SK-N-DZ (cell line): ENCODE results near the gene ADAM12.
"Not testable (repeated sequence)": the region's sequence is repeated elsewhere in the genome, so short reads cannot be mapped to it uniquely, and the experiment has no call there.

ENCODE experiments used
- DNase-seq: peaks from one replicate; pipeline ENCODE4 v3.0.0-alpha.2; 2015; ENCODE audit warnings: low spot score

ADAM12 gene

DNA sequence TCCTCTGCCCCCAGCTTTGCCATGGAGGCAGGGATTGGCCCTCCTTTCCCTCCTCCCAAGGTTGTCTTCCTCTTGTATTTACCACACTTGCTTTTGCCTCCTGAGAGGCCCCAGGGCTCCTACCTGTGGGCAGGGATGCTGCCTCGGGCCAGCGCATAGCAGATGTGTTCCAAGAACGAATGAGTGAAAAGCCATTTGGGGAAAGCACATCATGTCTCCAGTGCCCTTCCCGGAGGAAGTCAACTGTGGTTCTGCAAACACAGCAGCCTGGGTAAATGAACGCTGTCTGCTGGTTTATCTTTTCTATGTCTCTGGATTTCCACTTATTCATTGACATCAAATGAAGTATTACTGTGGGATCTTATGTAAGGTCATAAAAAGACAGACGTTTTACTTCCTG lies 330.2 kb downstream of the ADAM12 start:
- no peak for DNase-seq

DNA sequence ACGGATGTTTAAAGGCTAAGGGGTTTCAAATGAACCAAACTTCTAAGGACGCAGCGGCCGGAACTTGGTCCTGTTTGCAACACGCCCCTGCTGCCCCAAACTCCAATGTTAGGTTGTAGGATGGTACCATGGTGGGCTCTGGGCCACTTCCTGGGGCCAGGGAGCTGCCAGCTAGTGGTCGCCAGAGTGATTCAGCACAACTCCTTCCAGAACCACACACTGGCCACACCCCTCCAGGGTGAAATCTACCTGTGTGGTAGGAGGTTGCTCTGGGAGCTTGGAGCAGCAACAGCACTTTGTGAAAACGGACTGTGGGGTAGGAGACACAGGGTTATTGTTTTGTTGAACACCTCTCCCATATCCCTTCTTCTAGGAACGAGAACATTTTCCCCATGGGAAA lies 330.8 kb downstream of the ADAM12 start:
- DNase-seq: no peak

DNA sequence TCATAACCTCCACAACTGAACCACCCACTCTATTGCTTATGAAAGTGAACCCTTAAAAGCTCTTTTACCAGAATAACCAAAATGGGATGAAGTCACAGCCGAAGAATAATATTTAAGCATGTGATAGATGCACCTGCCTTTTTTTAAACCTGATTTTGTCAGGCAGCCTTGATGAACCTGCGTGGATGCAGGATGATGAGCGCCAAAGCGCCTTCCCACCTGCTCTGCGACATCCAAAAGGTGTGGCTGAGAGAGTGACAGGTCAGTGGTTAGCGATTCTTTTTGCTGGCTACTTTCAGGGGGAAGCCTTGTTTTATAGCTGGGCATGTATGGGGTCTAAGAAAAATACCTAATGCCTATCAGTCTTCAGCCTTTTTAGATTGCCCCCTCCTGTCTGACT lies 334.1 kb downstream of the ADAM12 start:
- DNase-seq: no peak

DNA sequence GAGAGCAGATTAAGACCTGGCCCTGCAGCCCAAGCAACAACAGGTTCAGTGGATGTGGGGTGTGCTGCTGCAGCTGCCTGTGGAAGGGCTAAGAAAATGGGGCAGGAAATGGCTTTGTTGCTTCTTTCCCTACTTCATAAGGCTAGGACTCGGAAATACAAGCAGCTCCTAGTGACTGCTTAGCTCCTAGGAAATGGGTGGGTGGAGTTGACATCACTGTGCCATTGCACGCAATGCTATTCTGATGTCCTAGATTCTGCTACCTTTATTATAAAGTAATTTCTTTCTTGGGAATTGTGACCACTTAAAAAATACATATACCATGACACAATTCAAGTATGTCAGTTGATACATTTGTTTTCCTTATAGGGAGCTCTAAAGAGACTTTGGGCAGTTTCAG lies 336.1 kb downstream of the ADAM12 start:
- no peak for DNase-seq

DNA sequence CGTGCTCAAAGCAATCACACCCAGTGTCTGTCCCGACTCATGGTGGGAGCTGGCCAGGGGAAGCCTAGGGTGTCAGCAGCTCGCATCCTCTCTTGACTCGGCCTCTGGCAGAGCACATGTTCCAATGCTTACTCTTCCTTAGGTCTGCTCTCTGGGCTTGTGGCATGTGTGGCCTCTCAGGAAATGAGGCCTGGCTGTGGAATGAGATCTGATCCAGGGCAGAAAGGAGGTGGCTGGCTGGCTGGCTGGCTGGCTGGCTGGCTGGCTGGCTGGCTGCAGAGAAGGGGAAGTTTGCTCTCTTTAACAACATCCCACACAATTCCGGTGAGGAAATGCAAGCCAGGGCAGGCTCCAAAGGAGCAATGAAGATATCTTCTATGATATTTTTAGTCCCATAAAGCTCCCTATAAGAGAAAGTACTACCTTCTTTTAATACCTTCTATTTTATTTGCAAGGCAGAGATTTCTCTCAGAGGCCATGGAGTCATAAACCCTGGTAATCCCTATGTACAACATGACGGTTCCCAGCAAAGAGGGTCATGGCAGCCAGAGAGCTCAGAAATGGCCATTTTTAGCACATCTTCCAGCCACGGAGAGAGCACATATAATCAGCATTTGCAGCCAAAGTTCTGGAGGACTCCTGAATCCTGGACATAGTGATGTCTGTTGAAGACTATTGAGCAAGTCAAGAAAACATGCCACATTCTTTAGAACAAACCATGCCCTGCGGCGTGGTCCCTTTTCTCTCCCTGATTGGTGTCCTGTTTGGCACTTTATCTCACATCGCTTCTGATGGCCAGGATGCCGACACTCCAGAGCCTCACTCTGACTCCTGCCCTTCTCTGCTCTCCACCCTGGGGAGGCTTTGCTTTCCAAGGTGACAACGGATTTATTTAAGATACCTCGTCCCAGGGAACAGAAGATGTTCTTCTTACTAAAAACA lies 338.2 kb downstream of the ADAM12 start:
- no peak for DNase-seq

DNA sequence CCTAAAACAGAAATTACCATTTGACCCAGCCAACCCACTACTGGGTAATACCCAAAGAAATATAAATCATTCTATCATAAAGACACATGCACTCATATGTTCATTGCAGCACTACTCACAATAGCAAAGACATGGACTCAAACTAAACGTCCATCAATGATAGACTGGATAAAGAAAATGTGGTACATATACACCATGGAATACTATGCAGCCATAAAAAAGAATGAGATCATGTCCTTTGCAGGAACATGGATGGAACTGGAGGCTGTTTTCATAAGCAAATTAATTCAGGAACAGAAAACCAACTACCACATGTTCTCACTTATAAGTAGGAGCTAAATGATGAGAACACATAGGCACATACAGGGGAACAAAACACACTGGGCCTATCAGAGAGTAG lies 340.5 kb downstream of the ADAM12 start:
- not testable (repeated sequence) for DNase-seq

DNA sequence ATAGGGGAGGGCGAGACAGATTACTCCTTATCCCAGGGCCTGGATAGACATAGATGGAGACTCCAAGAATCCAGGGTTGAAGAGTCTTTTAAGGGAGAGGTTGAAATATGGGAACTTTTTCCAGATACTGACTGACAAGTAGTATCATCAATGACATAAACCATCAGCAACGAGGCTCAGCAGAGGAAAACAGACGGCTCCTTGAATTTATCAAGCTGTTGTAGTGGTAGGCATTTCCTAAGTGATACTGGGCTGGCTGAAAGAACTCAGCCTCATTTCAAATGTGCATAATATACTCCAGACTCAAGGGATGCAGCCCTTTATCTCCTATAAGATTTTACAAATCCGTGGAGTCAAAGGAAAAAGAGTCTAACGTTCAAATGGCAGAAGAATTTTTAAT lies 341.4 kb downstream of the ADAM12 start:
- DNase-seq: no peak

DNA sequence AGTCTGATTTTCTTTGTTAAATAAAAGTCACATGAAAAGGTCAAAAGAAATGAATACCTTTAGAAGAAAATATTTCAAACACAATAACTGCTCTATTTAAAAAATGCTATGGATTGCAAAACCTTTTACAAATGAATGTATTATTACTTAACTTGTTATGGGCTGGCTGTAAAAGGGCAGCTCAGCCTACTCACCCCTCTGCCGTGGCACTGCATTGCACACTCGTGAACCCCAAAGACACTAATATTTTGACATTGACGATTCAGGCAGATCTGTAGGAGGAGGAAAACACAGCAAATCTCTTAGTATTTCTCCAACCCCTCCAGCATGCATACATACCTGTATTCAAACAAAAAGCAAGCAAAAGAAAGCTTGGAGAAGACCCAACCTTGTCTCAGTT lies 342.4 kb downstream of the ADAM12 start:
- no peak for DNase-seq

DNA sequence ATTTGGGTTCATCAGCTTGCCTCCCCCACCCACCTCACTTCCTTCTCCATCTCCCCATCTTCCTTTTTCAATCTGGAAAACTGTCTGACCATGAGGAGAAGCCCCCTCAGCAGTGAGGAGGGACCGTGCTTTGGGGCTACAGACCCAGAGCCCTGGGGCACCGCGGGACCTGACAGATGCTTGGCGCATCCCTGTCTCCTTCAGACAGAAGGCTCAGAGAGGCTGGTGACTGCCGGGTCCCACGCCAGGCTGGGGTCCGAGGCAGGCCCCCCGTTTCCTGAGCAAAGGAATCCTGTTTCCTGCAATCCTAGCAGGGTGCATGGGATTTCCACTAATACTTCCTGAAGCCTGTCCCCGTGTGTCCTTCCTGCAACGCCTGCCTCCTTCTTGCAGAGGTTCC lies 344.9 kb downstream of the ADAM12 start:
- DNase-seq: no peak

DNA sequence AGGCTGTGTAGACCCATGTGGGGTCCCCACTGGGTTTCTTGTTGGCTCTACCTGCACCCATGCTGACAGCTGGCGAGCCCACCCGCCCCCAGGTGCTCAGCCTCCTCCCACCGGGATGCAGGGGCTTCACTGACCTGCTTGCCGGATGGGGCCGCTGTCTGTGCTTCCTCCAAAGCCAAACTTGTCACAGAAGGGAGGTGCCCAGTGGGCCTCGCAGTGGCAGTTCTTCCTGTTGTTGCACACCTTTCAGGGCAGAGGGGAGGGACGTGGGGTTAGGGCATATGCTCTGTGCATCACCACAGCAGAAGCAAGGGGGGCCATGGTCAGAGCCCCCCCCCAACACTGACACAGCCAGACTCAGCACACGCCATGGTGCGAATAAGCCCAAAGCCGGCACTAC lies 345.4 kb downstream of the ADAM12 start:
- no peak for DNase-seq

DNA sequence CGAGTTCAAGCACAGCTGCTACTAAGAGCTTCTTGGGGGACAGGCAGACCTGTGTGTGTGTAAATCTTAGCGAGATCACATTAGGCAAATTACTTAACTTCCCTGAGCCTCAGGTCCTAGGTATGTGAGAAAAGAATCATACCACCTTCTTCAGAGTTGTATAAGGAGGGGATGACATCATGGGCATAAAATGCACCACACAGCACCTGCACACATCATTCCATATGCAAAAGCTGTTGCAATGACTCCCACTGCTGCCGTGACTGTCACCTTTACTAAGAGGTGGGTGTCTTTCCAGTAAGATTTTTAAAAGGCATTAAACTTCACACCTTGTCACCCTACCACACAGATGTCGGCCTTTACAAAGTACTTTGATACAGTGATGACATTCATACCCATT lies 345.9 kb downstream of the ADAM12 start:
- DNase-seq: no peak

DNA sequence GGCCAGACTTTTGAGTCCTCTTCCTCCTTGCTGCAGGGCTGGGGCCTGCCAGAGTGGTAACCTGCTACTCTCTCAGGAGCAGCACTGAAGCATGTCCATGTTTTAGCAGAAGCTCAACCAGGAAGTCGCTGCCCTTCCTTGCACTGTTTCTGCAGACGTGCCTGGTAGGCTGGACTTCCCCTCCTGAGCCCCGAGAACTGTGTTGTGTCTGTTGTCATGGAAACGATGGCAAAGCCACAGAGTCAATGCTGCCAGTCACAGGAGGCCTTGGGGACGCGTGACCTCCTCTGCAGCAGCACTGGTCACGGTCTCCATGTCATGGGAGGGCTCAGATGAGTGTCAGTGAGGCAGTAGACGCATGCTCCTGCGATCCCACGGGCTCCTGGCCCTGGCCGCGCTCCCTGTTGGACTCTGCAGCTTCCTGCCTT lies 346.5 kb downstream of the ADAM12 start:
- DNase-seq: peak; percentile 47

DNA sequence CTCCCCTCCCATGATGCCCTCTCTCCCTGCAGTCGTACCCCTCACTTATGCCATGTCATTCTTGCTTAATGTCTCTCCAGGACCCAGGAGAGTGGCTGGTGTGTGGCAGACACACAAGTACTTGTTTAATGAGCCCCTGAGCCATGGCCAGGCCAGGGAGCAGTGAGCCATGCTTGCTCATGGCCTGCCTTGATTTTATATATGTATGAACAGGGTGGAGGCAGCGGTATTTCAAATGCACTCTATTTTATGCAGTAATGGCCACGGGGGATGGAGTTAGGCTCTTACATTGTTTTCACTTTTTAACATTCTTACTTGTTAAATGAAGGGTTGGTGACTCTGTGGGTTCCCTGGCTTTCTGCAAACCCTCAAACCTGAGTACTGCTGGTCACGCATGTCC lies 347.2 kb downstream of the ADAM12 start:
- no peak for DNase-seq

DNA sequence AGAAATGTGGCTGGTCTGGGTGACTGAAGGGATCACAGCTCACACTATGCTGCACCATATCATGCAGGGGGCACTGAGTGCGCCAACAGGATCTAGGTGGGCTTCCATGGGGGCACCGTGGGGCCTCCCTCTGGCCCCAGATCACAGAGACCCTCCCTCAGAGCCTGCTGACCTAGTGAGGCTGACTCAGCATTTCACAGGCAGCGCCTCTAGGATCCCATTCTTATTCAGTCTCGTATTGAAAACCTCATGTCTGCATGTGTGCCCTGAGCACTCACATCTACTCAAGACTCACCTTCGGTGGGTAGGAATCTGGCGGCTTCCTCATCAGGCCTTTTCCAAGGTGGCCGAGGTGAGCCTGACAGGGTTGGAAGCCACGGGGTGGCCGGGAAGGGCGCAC lies 350.3 kb downstream of the ADAM12 start:
- DNase-seq: no peak

DNA sequence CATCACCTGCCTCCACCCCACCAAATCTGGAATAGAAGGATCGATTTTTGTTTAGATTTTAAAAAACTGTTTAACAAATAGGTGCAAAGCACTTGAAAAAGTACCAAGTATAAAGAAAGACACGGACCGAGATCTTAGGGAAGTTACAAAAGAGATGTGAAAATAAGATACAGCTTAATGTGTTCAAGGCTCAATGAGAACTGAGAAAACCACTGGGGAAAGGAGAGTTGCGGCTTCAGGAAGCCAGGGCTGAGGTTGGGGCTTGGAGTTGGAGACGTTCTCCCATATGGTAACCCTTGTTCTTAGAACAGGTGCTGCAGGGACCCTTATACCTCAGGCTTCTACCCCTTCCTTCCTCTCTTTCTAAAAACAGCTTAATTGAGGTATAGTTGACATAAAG lies 351.8 kb downstream of the ADAM12 start:
- no peak for DNase-seq

DNA sequence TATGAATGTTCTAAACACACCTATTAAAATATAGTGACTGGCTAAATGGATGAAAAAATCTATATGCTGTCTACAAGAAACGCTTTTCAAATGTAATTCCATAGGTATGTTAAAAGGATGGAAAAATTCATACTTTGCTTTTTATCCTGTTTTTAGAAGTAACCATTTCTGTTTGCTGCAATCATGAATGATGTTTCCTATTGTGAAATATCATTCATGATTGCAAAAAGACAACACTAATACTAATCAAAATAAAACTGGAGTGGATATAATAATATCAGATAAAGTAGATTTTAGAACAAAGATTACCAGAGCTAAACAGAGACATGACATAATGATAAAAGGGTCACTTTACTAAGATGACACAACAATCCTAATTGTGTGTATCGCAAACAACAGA lies 353.7 kb downstream of the ADAM12 start:
- no peak for DNase-seq

DNA sequence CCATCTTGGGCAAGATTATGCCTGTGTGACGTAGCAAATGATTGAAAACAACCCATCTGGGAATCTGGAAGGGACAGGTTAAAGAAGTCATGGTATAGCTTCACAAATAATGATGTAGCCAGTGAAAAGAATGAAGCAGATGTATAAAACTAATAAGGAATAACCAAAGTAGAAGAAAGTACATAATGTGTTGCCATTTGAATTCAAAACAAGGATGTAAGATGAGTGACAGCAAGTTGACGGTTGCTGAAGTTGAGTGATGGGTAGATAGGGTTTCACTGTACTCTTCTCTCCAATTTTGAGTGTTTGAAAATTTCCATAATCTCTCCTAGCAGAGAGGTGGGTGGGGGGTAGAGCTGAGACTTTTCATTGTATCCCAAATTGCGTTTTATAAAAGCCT lies 358.3 kb downstream of the ADAM12 start:
- no peak for DNase-seq

DNA sequence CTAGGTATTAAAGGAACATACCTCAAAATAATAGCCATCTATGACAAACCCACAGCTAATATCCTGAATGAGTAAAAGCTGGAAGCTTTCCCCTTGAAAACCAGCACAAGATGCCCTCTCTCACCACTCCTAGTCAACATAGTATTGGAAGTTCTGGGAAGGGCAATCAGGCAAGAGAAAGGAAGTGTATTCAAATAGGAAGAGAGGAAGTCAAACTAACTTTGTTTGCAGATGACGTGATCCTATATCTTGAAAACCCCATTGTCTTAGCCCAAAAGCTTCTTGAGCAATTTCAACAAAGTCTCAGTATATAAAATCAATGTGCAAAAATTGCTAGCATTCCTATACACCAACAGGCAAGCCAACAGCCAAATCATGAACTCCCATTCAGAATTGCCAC lies 360.6 kb downstream of the ADAM12 start:
- no peak for DNase-seq

DNA sequence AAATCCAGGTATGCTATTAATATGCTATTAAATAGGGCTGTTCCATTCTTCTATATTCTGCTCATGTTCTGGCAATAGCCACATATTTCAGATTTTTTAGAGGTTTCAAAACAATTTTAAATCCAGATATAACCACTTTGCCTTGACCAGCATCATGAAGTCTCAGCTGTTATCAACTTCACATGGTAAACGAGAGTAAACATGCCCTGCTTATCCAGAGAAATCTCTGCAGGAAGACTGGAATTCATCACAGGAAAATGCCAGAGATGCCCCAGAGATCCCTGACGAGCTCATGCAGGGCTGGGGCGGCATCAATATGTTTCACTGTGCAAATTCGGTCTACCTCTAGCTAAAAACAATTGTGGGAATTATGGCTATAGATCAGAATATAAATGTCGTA lies 365.4 kb downstream of the ADAM12 start:
- DNase-seq: no peak

DNA sequence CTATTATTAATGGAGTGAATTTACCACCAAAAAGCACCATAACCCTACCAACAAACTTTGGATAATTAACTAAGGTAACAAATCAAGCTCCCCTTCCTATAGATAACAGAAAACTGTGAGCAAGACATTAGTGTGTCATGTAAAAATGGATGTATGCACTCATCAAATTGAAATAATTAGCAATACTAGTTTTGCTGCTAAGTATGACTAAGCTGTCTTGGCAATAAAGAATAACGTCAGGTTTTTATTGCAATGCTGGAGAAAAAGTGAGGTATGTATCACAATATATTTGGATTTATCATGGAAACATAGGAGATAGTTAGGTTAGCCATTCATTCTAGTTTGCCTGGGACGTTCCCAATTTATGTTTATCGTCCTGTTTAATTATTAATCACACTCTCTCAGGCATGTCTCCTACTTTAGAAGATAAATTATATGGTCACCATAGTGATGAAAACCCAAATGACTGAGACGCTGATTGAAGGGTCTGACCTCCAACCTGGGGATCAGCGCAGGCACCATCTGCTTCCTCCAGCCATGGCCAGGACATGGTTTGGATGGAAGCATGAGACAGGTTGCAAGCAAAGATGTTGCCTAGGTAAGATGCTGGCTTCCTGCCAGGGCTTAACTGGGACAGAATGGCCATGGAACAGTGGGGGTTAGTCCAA lies 366.3 kb downstream of the ADAM12 start:
- no peak for DNase-seq

DNA sequence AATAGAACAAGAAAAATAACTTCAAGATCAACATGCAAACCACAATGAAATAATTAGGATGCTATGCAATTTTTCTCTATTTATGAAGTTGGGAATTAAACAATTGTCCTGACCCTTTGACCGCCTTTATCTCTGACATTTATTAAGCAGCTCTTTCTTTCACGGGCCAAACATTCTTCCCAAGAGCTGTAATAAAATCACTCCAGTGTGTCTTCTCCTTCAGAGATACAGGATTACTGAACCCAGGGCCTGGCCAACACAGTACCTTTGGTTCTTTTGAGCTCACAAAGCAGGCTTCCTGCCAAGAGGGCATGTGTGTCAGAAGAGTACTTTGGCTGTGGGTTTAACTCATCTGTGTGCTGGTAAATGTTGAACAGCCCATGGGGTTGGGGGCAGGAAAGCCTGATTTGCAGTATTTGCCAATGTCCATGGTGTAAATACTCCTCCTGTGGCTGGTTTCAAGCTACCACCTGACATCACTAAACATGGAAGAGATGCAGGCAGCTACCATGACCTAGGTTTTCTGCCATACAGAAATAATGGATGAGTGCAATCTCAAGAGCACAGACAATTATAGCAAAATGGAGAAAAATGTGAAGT lies 370.2 kb downstream of the ADAM12 start:
- no peak for DNase-seq

DNA sequence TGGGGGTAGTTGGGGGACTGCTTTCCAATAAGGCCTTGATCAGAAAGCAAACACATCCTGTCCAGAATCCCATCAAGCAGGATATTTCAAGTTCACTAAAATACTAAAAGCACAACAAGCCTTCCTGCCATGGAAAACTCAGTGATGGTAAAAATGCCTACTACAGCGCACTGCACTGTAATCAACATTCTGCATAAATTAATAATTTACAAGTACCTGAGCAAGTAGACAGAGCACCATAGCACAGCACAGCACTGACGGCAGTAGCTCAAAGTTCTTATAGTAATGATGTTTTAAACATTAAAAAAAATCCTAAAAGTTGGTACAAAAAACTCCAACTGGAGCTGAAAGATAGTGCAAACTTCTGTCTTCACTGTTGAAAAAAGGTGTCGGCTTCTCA lies 371.4 kb downstream of the ADAM12 start:
- no peak for DNase-seq
